ENCODE data around the gene TBC1D13.
"Not testable (repeated sequence)": the region's sequence is repeated elsewhere in the genome, so short reads cannot be mapped to it uniquely, and the experiment has no call there.

The TBC1D13 gene

DNA sequence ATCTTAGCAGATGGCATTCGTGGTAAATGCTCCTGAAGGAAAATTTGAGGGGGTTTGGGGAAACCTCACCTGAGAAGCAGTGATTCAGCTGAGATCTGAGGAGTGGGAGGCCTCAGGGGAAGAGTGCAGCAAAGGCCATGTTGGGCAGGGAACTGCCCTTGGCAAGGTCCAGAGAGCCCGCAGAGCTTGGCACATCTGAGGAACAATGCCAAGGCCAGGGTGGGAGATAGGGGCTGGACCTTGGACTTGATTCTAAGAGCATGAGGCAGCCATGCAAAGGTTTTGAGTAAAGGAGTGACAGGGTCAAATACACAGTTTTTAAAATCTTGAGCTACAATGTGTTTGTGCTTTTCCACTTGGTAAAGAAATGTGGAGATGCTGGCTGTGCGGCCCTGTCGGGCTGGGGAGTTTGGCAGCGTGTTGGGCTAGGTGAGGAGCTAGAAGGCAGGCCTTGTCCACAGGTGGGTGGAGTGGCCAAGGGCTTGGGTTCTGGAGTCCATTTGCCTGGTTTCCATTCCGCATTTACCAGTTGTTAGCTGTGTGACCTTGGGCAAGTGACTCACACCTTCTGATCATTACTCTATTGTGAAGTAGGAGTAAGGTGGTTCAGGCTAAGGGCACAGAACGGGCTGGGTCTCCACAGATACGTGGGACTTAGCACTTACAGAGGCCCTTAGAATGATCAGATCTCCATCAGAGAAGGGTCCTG is 6.1 kb downstream of the TBC1D13 start:
- H3K27me3 ChIP-seq (ENCODE audit: insufficient read depth, low read length), result no peaks in the 10 kb centered on the region
- no peak overlapping the region for H3K4me3 ChIP-seq (ENCODE audit: low read length)
- no peak overlapping the region for H2AFZ ChIP-seq (ENCODE audit: low read depth, low read length)
- H3K9me3 ChIP-seq (ENCODE audit: low read length), result no peaks in the 10 kb centered on the region
- peaks cover 62% of the 10 kb centered on the region for H3K36me3 ChIP-seq (ENCODE audit: insufficient read depth, low read length)
- peaks cover 5% of the 10 kb centered on the region for H3K4me1 ChIP-seq (ENCODE audit: insufficient read depth, low read length)

DNA sequence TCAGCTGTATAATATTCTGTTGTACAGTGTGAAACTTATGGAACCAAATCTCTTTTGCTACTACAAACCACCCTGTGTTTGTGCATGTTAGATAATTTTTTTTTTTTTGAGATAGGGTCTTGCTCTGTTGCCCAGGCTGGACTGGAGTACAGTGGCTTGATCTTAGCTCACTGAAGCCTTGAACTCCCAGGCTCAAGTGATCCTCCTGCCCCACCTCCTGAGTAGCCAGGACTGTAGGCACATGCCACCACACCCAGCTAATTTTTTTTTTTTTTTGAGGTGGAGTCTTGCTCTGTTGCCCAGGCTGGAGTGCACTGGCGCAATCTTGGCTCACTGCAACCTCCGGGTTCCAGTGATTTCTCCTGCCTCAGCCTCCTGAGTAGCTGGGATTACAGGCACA is 7.9 kb downstream of the TBC1D13 start:
- not testable (repeated sequence) for H3K4me1 ChIP-seq (ENCODE audit: insufficient read depth, low read length); H3K9me3 ChIP-seq (ENCODE audit: low read length); H3K27me3 ChIP-seq (ENCODE audit: insufficient read depth, low read length); H2AFZ ChIP-seq (ENCODE audit: low read depth, low read length); H3K4me3 ChIP-seq (ENCODE audit: low read length)
- H3K36me3 ChIP-seq (ENCODE audit: insufficient read depth, low read length), result peaks cover 71% of the 10 kb centered on the region

DNA sequence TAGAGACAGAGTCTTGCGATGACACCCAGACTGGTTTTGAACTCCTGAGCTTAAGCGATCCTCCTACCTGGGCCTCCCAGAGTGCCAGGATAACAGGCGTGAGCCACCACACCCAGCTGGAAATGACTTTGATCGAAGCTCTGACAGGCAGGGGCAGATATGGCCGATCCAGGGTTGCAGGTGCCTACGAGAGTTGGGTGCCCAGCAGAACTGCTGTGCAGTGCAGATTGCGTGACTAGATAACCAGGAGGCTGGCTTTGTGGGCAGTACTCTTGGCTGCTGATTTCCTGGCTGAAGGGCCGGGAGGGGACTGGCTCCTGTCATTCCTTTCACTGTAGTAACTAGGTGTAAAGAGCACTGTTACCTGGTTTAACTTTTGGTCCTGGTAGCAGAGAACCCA is 11.8 kb downstream of the TBC1D13 start:
- Histone ChIP-seq H3K4me3 (ENCODE audit: low read length) (no peak overlapping the region), H3K4me1 (ENCODE audit: insufficient read depth, low read length) (no peaks in the 10 kb centered on the region), H3K9me3 (ENCODE audit: low read length) (no peaks in the 10 kb centered on the region), H3K27me3 (ENCODE audit: insufficient read depth, low read length) (no peaks in the 10 kb centered on the region), H3K36me3 (ENCODE audit: insufficient read depth, low read length) (peaks cover 60% of the 10 kb centered on the region), H2AFZ (ENCODE audit: low read depth, low read length) (no peak overlapping the region)

DNA sequence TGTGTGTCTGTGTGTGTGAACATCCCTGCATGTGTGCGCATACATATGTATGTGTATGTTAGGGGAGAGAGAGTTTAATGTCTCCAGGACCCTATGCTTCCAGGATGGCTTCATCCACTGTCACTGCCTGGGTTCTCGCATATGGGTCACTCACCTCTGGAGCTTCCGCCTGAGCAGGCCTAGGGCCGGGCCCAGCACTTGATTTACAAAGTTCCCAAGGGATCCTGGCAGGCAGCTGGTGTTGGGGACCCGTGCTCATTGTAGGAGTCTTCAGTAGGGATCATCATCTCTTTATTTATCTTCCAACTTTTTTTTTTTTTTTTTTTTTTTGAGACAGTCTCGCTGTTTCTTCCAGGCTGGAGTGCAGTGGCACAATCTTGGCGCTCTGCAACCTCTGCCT is 13.0 kb downstream of the TBC1D13 start:
- peaks cover 54% of the 10 kb centered on the region for H3K36me3 ChIP-seq (ENCODE audit: insufficient read depth, low read length)
- H2AFZ ChIP-seq (ENCODE audit: low read depth, low read length), result no peak overlapping the region
- no peaks in the 10 kb centered on the region for H3K4me1 ChIP-seq (ENCODE audit: insufficient read depth, low read length)
- no peaks in the 10 kb centered on the region for H3K9me3 ChIP-seq (ENCODE audit: low read length)
- H3K27me3 ChIP-seq (ENCODE audit: insufficient read depth, low read length), result no peaks in the 10 kb centered on the region
- H3K4me3 ChIP-seq (ENCODE audit: low read length), result no peak overlapping the region

DNA sequence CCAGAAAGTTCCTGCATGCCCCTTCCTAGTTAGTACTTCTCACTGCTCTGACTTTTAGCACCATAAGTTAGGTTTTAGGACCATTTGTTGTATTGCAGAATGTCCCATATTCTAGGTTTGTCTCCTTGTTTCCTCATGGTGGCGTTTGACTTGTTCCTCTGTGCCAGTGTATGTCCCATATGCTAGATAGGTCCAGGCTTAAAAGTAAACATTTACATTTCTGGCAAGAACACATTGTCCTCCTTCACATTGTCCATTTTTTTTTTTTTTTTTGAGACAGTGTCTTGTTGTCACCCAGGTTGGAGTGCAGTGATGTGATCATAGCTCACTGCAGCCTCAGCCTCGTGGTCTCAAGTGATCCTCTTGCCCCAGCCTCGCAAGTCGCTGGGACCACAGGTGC is 15.4 kb downstream of the TBC1D13 start:
- no peaks in the 10 kb centered on the region for H3K4me1 ChIP-seq (ENCODE audit: insufficient read depth, low read length)
- no peak overlapping the region for H3K4me3 ChIP-seq (ENCODE audit: low read length)
- no peaks in the 10 kb centered on the region for H3K27me3 ChIP-seq (ENCODE audit: insufficient read depth, low read length)
- H2AFZ ChIP-seq (ENCODE audit: low read depth, low read length), result no peak overlapping the region
- H3K36me3 ChIP-seq (ENCODE audit: insufficient read depth, low read length), result peaks cover 64% of the 10 kb centered on the region
- no peaks in the 10 kb centered on the region for H3K9me3 ChIP-seq (ENCODE audit: low read length)

DNA sequence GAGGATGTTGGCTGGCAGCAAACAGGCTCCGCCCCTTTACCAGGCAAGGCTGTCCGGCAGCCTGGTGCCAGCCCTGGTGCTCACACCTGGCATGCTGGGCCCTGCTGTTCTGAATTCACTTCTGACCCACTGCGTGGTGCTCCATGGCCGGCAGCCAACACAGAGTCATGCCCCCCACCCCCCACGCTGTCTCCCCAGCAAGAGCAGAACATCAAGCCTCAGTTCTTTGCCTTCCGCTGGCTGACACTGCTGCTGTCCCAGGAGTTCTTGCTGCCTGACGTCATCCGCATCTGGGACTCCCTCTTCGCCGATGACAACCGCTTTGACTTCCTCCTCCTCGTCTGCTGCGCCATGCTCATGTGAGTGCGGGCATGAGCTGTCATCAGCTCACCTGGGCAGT is 18.6 kb downstream of the TBC1D13 start:
- peaks cover 55% of the 10 kb centered on the region for H3K36me3 ChIP-seq (ENCODE audit: insufficient read depth, low read length)
- no peak overlapping the region for H2AFZ ChIP-seq (ENCODE audit: low read depth, low read length)
- no peaks in the 10 kb centered on the region for H3K27me3 ChIP-seq (ENCODE audit: insufficient read depth, low read length)
- no peaks in the 10 kb centered on the region for H3K4me1 ChIP-seq (ENCODE audit: insufficient read depth, low read length)
- H3K4me3 ChIP-seq (ENCODE audit: low read length), result no peak overlapping the region
- no peaks in the 10 kb centered on the region for H3K9me3 ChIP-seq (ENCODE audit: low read length)

DNA sequence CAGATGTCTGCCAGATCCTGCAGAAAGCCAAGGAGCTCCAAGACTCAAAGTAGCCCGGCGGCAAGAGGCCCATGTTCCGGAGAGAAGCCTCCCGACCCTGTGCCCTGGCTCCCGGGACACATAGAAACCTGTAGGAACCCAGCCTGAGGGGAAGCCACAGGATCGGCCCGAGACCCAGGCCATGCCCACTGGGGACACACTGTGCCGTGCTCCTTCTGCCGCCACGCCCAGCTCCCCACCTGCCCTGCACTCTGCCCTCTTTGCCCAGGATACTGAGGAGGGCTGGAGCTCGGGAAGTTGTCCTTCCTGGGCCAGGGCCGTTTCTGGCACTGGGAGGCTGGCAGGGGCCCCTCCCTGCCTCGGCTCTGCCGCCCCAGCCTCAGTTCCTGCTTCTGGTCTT is 20.8 kb downstream of the TBC1D13 start:
- no peaks in the 10 kb centered on the region for H3K4me1 ChIP-seq (ENCODE audit: insufficient read depth, low read length)
- peaks cover 47% of the 10 kb centered on the region for H3K36me3 ChIP-seq (ENCODE audit: insufficient read depth, low read length)
- no peaks in the 10 kb centered on the region for H3K9me3 ChIP-seq (ENCODE audit: low read length)
- no peak overlapping the region for H2AFZ ChIP-seq (ENCODE audit: low read depth, low read length)
- no peak overlapping the region for H3K4me3 ChIP-seq (ENCODE audit: low read length)
- no peaks in the 10 kb centered on the region for H3K27me3 ChIP-seq (ENCODE audit: insufficient read depth, low read length)

DNA sequence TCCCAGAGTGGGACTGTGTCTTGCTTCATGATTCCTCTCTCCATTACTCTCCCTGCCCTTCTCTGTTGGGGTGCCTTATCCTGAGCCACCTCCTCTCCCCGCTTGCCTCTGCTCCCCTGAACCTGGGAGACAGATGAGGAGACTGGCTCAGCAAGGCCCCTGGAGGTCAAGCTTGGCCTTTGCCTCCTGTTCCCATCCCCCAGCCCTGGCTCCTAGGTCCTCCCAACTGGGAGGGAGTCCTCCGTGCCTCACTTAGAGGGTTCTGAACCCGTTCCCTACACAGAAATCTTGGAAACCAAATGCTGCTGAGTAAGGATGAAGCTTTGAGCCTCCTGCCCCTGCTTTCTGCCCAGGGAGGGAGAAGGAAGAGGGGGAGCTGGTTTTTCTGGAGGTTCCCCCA is 21.5 kb downstream of the TBC1D13 start:
- no peak overlapping the region for H2AFZ ChIP-seq (ENCODE audit: low read depth, low read length)
- no peaks in the 10 kb centered on the region for H3K9me3 ChIP-seq (ENCODE audit: low read length)
- H3K4me3 ChIP-seq (ENCODE audit: low read length), result no peak overlapping the region
- no peaks in the 10 kb centered on the region for H3K27me3 ChIP-seq (ENCODE audit: insufficient read depth, low read length)
- peaks cover 44% of the 10 kb centered on the region for H3K36me3 ChIP-seq (ENCODE audit: insufficient read depth, low read length)
- H3K4me1 ChIP-seq (ENCODE audit: insufficient read depth, low read length), result no peaks in the 10 kb centered on the region

DNA sequence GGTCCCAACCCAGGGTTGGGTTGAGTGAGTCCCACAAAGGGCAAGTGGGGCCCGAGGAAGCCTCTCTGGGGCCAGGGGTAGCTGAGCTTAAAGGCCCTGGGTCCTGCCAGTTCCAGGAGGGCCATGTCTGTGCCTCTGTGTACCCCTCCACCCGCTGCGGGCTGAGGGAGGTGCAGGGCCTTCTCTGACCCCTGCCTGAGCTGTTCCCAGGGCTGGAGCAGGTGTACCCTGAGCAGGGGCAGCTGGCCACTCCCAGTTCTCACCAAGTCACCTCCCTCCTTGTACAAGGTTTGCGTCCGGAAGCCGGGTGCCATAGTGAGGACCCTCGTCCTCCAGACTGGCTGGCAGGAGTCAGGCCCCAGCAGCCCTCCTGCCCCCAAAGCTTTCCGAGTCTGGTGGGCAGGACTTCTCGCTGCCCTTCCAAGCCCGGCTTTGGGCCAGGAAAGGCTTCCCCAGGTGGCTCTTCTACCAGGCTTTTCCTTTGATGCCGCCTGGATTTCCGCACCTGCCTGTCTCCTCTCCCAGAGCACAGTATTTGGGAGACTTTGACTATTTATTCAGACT is 22.1 kb downstream of the TBC1D13 start:
- peaks cover 38% of the 10 kb centered on the region for H3K36me3 ChIP-seq (ENCODE audit: insufficient read depth, low read length)
- H3K9me3 ChIP-seq (ENCODE audit: low read length), result no peaks in the 10 kb centered on the region
- no peaks in the 10 kb centered on the region for H3K4me1 ChIP-seq (ENCODE audit: insufficient read depth, low read length)
- H3K4me3 ChIP-seq (ENCODE audit: low read length), result no peak overlapping the region
- no peak overlapping the region for H2AFZ ChIP-seq (ENCODE audit: low read depth, low read length)
- no peaks in the 10 kb centered on the region for H3K27me3 ChIP-seq (ENCODE audit: insufficient read depth, low read length)

DNA sequence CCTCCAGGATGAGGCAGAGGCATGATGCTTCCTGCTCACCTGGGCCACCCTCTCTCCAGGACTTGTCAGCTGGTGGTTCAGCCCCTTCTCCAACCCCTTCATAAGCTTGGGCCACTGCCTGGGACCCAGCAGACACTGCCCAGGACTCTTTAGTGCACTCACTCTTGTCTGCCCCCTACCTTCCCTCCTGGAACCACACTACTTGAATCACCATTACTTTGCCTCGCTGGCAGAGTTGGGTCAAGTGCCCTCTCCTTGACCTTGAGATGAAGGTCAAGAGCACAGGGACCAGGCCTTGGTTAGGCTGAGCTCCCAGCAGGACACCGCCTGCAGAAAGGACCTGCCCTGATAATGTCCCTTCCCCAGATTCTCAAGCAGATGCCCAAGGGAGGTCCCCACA is 22.8 kb downstream of the TBC1D13 start:
- no peaks in the 10 kb centered on the region for H3K9me3 ChIP-seq (ENCODE audit: low read length)
- H3K4me3 ChIP-seq (ENCODE audit: low read length), result no peak overlapping the region
- peaks cover 37% of the 10 kb centered on the region for H3K36me3 ChIP-seq (ENCODE audit: insufficient read depth, low read length)
- no peak overlapping the region for H2AFZ ChIP-seq (ENCODE audit: low read depth, low read length)
- H3K4me1 ChIP-seq (ENCODE audit: insufficient read depth, low read length), result no peaks in the 10 kb centered on the region
- no peaks in the 10 kb centered on the region for H3K27me3 ChIP-seq (ENCODE audit: insufficient read depth, low read length)

DNA sequence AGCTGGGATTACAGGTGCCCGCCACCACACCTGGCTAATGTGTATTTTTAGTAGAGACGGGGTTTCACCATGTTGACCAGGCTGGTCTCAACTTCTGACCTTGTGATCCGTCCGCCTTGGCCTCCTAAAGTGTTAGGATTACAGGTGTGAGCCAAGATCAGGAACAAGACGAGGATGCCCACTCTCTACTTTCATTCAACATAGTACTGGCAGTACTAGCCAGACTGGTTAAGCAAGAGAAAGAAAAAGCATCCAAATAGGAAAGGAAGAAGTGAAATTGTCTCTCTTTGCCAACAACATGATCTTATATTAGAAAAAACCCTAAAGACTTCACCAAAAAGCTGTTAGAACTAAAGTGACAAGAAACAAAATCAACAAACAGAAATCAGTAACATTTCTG is 23.8 kb downstream of the TBC1D13 start:
- Histone ChIP-seq H3K36me3 (ENCODE audit: insufficient read depth, low read length) (peaks cover 28% of the 10 kb centered on the region), H3K4me3 (ENCODE audit: low read length) (no peak overlapping the region), H2AFZ (ENCODE audit: low read depth, low read length) (no peak overlapping the region), H3K9me3 (ENCODE audit: low read length) (no peaks in the 10 kb centered on the region), H3K27me3 (ENCODE audit: insufficient read depth, low read length) (no peaks in the 10 kb centered on the region), H3K4me1 (ENCODE audit: insufficient read depth, low read length) (no peaks in the 10 kb centered on the region)

DNA sequence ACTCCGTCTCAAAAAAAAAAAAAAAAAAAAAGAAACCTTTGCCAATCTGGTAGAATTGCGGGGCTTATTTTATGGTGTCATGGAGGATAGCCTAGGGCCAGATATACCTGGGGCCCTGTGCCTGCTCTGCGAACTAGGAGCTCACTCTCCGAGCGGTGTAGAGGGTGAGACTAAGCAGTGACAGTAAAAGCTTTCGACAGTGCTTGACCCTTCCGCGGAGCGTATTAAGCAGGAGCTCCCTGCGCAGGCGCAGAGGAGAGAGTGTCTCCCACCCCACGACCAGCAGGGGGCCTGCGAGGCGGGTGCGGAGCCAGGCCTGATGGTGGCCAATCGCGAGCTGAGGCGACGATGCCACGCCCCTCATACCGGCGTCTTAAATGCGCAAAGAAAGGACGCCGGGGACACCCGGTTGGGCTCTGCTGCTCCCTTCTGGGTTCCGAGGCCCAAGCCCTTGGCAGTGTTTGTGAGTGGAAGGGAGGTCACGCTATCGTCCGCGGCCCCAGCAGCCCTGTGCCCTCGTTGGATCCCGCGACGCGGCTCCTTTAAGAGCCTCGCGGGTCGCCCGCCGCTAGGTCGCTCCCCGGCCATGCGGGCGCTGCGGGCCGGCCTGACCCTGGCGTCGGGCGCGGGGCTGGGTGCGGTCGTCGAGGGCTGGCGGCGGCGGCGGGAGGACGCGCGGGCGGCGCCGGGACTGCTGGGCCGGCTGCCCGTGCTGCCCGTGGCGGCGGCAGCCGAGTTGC is 31.2 kb downstream of the TBC1D13 start, which contains the start of gene ENDOG:
Gene ENDOG, plus strand, starts transcription at position 402 of the 740 bp plus-strand sequence. Its CDS starts 185 bp downstream, at position 587.
- no peak within 1 kb of the TSS for H2AFZ ChIP-seq (ENCODE audit: low read depth, low read length)
- H3K4me1 ChIP-seq (ENCODE audit: insufficient read depth, low read length), result no peaks in the 10 kb centered on the region
- no peaks in the 10 kb centered on the region for H3K9me3 ChIP-seq (ENCODE audit: low read length)
- H3K27me3 ChIP-seq (ENCODE audit: insufficient read depth, low read length), result no peaks in the 10 kb centered on the region
- H3K36me3 ChIP-seq (ENCODE audit: insufficient read depth, low read length), result peaks cover 23% of the 10 kb centered on the region
- H3K4me3 ChIP-seq (ENCODE audit: low read length), result peak within 1 kb of the TSS; percentile 45

DNA sequence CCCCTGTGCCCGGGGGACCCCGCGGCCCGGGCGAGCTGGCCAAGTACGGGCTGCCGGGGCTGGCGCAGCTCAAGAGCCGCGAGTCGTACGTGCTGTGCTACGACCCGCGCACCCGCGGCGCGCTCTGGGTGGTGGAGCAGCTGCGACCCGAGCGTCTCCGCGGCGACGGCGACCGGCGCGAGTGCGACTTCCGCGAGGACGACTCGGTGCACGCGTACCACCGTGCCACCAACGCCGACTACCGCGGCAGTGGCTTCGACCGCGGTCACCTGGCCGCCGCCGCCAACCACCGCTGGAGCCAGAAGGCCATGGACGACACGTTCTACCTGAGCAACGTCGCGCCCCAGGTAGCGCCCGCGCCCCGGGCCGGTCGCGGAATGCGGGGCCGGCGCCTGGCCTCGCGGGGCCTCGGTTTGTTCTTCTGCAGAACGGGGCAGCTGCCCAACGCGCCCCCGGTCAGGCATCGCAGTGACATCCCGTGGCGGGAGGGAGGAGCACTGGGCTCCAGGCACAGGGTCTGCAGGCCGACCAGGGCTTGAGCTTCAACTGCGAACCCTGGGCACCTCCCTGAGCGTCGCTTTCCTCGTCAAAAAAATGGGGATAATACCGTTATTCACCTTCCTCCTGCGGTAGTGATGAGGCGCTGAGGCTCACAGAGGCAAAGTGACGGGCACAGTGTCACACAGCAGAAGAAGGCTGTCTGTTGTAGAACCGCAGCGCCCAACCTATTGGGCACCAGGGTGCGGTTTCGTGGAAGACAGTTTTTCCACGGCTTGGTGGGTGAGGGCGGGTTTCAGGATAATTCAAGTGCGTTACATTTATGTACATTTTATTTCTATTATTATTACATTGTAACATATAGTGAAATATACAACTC is 32.0 kb downstream of the TBC1D13 start:
- H3K27me3 ChIP-seq (ENCODE audit: insufficient read depth, low read length), result no peaks in the 10 kb centered on the region
- peaks cover 29% of the 10 kb centered on the region for H3K36me3 ChIP-seq (ENCODE audit: insufficient read depth, low read length)
- no peaks in the 10 kb centered on the region for H3K4me1 ChIP-seq (ENCODE audit: insufficient read depth, low read length)
- no peak overlapping the region for H2AFZ ChIP-seq (ENCODE audit: low read depth, low read length)
- no peaks in the 10 kb centered on the region for H3K9me3 ChIP-seq (ENCODE audit: low read length)
- H3K4me3 ChIP-seq (ENCODE audit: low read length), result peak overlapping the region; percentile 45

Data from neuron (in vitro differentiated cells).